GM21526 (cell line): ENCODE data around the gene GJC2.

ENCODE experiments used
- ATAC-seq: cut with Tn5 transposase; IDR thresholded peaks from one replicate; pipeline ENCODE4 v1.9.1; 2021; ENCODE audit warnings: moderate library complexity; ENCODE audit not compliant: unreplicated experiment, low FRiP score

Gene GJC2

GRCh38 chr1:228144193-228144992, 5.3 kb upstream of the GJC2 start:
- no peak for ATAC-seq

- ATAC-seq = no peak
Measured at GRCh38 chr1:228144993-228145343, 4.8 kb upstream of the GJC2 start.

- ATAC-seq = no peak
Measured at GRCh38 chr1:228145463-228146416, 4.0 kb upstream of the GJC2 start.

DNA sequence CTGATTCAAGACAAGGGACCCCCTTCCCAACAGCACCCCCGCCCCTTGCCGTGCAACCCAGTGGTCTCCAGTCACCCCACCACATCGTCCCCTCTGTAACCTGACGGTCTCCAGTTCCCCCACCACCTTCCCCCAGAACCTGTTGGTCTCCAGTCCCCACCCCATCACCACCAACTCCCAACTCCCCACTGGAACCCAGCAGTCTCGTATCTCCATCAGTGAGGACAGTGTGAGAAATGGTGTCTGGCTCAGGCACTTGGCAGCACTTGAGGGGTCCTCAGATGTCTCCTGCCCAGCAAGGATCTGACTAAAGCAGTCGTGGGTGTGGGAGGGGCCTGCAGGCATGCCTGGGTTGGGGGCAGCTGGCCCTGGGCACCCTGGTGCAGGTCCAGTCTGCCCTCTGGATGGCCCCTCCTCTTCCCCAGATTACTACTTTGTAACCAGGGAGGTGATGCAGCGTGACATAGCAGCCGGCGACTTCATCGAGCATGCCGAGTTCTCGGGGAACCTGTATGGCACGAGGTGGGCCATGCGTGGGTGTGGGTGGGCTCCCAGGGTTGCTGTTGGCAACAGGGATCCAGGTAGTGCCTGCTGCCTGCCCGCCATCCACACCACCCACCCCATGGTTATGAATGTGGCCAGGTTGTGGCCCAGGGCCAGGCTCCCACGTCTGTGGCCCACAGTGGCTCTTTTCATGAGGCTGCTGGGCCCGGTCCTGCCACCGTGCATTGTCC, 3.1 kb upstream of the GJC2 start:
- no peak for ATAC-seq

- no peak for ATAC-seq
Measured at GRCh38 chr1:228147151-228147693, 2.5 kb upstream of the GJC2 start.

- ATAC-seq = no peak
Measured at GRCh38 chr1:228147768-228148167, 2.0 kb upstream of the GJC2 start.

DNA sequence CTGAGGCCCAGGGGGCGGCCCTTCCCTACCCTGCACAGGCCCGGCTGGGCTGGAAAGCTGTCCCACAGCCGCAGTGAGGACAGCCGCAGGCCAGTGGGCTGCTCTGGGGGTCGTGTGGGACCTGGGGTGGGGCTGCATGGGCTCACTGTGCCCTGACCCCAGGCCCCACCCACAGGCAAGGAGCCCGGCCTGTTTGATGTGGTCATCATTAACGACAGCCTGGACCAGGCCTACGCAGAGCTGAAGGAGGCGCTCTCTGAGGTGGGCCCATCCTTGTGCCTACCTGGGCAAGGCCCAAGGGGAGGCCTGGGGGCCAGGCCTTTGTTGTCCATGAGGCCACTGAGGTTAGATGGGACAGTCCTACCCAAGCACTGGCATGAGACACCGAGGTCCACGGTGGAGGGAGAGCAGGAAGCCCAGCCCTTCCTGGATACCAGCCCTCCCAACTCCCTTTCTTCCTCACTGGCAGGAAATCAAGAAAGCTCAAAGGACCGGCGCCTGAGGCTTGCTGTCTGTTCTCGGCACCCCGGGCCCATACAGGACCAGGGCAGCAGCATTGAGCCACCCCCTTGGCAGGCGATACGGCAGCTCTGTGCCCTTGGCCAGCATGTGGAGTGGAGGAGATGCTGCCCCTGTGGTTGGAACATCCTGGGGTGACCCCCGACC, 1.4 kb upstream of the GJC2 start:
- ATAC-seq = no peak

- no peak for ATAC-seq
Measured at GRCh38 chr1:228148935-228149405, 760 bp upstream of the GJC2 start.

- ATAC-seq = no peak
Measured at GRCh38 chr1:228150120-228150460, 360 bp downstream of the GJC2 start.

DNA sequence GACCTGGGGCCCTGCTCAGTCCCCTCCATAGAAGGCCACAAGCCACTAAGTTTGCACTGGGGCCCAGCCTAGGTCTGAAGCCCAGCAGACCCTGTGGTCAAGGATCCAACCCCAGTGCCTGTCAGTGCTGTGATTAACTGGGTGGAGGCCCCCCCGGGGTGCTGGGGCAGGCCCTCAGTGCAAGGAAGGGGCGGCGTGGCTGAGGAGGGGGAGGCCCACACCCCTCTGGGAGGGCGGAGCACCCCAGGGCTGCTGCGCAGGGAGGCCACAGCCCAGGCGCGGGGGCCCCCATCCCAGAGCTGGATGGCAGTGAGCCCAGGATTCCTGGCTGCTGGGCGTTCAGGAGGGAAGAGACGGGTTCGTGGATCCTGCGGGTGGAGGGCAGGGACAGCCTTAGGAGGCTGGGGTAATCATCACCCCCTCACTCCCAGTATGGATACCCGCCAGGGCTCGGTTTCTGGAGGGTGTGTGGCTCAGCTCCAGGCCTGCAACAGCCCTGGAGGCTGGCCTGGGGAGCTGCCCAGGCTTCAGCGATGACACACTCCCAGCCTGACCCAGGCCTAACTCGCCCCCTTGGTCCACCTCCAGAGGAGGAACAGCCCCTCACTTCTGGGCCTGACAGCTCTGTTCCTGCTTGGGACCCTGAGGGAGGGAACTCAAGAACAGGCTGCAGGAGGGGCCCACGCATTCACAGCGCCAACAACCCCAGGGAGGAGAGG, 890 bp downstream of the GJC2 start:
- no peak for ATAC-seq

GRCh38 chr1:228151180-228151925, 1.6 kb downstream of the GJC2 start:
- ATAC-seq = no peak

DNA sequence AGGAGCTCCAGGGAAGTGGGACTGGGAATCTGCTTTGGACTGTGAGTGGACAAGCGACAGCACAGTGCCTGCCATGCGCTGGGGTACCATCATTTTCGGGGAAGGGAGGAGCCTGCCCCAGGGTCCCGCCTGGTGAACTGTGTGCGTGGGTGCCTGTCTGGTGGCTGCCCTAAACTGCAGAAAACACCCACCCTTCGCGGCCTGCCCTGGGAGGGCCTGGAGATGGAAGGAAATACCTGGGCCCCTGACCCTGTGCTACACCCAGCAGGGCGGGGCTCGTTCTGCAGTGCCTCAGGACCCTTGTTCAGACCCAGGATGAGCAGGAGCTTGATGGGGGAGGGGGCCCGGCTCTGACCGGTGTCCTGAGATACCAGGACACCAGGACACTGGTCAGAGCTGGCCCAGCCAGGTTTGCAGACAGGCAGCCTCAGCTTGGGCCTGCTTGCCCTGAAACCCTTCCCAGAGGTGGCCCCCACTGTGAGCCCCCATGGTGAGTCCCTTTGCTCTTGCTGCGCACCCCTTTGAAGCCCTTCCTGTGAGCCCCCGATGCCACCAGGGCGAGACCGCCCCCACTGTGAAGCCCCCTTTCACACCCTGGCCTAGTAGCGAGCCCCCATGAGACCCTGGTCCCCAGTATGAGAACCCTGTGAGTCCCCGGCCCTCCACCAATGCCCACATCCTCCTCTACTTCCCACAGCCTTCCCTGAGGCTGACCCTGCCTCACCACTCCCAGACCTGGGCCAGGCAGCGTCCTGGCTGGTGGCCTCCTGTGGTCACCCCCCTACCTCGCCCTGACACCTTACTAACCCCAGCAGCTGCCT, 2.6 kb downstream of the GJC2 start:
- no peak for ATAC-seq

GRCh38 chr1:228152918-228153258, 3.2 kb downstream of the GJC2 start:
- ATAC-seq = no peak

DNA sequence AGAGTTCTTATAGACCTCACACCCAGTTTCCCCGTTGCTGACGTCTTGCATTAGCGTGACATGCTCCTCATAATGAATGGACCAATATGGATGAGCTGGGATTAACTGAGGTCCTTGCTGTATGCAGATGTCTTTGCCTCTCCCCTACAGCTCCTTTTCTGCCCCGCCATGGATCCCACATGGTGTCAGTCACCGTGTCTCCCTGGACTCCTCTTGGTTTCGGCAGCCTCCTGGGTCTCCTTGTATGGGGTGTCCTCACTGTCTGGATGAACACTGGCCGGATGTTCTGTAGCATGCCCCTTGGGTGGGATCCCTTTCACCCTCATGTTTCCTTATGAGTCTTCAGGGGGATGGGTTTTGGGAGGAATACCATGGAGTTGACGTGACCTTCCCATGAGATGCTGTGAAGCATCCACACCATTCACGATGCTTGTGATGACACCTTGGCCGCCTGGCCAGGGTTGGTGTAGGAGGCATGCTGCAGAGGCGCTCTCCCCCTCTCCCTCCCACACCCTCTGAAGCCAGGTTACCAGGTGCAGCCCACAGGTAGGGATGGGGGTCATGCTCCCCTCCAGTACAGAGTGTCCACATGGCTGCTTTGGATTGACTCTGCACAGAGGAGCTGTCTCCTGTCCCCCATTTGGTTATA, 4.4 kb downstream of the GJC2 start:
- ATAC-seq = no peak

GRCh38 chr1:228154670-228155571, 5.2 kb downstream of the GJC2 start:
- no peak for ATAC-seq

- no peak for ATAC-seq
Measured at GRCh38 chr1:228155596-228156514, 6.1 kb downstream of the GJC2 start.
